Transverse colon (tissue), 4 donors: ENCODE data around the gene CACNA2D4. TPM values are rescaled to one million over a fixed set of nuclear protein-coding genes. Genes with fewer than 3 reads are reported as not detected.
A peak's percentile ranks its signal among the peaks of the same experiment; 100 is the strongest.

Experiments used
- DNase-seq: peaks from one replicate; pipeline ENCODE4 v3.0.0-alpha.2; 2019
- H3K27ac ChIP-seq, 4 donors: fragments of 200-600 bp; sonication (generic); 2 replicates each; pipeline ENCODE4 v1.5.1; 2016 to 2018; ENCODE audit warnings: inconsistent platforms in 4 of 4
- H3K27me3 ChIP-seq: fragments of 200-600 bp; sonication (generic); 2 replicates; pipeline ENCODE4 v1.5.1; 2017; ENCODE audit warnings: inconsistent platforms
- H3K36me3 ChIP-seq, 4 donors: fragments of 200-600 bp; sonication (generic); 2 replicates each; pipeline ENCODE4 v1.5.1; 2017 to 2019; ENCODE audit warnings: inconsistent platforms in 4 of 4
- H3K4me1 ChIP-seq, 4 donors: fragments of 200-600 bp; sonication (generic); 2 replicates each; pipeline ENCODE4 v1.5.1; 2017 to 2020; ENCODE audit warnings: inconsistent platforms in 4 of 4
- H3K4me3 ChIP-seq, 4 donors: fragments of 200-600 bp; sonication (generic); 1 replicate in 1 of 4; 2 replicates in 3 of 4; pipeline versions ENCODE4 v1.5.1 to v1.6.1; 2017 to 2019; ENCODE audit warnings: inconsistent platforms in 4 of 4
- H3K9me3 ChIP-seq, 2 donors: fragments of 200-600 bp; sonication (generic); 2 replicates each; pipeline ENCODE4 v1.5.1; 2017 to 2019; ENCODE audit warnings: inconsistent platforms in 2 of 2
- CTCF ChIP-seq, 5 experiments: fragments of 200-600 bp in 3 of 5; fragments of 450-650 bp in 2 of 5; sonication (generic) in 3 of 5; IDR thresholded peaks; 1 replicate in 2 of 5; 2 replicates in 3 of 5; pipeline ENCODE4 v1.5.1; 2016 to 2017; ENCODE audit warnings: antibody characterized with exemption in 5 of 5, inconsistent platforms in 3 of 5, mild to moderate bottlenecking in 2 of 5, moderate library complexity in 1 of 5
- EP300 ChIP-seq: sonication (generic); formaldehyde crosslinking; IDR thresholded peaks from one replicate; pipeline ENCODE4 v1.6.1; 2017; ENCODE audit warnings: antibody characterized with exemption, low read depth
- POLR2A ChIP-seq: fragments of 450-650 bp; IDR thresholded peaks from one replicate; pipeline ENCODE4 v1.6.1; 2016; ENCODE audit warnings: antibody characterized with exemption, mild to moderate bottlenecking, moderate library complexity
- POLR2AphosphoS5 ChIP-seq, 3 donors: sonication (generic); formaldehyde crosslinking; IDR thresholded peaks; one replicate each; pipeline ENCODE4 v1.6.1; 2016; ENCODE audit warnings: antibody characterized with exemption in 3 of 3
- WGBS, 2 donors: methylation state at CpG; one replicate each; pipeline ENCODE4 v1.1.5; 2018; ENCODE audit warnings: low coverage in 1 of 2; 5-methylcytosine and 5-hydroxymethylcytosine counted together
- in situ Hi-C, 4 donors: fragments of 200-750 bp; cut with MboI; loops; one replicate each; pipeline versions ENCODE4 v1.15.0 to v1.15.1; 2017; ENCODE audit warnings: low sequenced_read_pairs in 3 of 4, low pct_ligation_motif_present in 1 of 4, low pct_unique_long_range_greater_than_20kb in 1 of 4
- intact Hi-C: fragments of 100-400 bp; cut with DNase I; formaldehyde crosslinking; loops from one replicate; pipeline ENCODE4 v1.15.1; 2023; ENCODE audit warnings: low total_unique reads
- total RNA-seq, 4 donors: library from RNA; depleted of rRNA; stranded (reverse); fragments of >200 nt; gene quantifications; one replicate each; pipeline ENCODE4 v1.1.0, GENCODE V29; 2016

CACNA2D4 gene
- total RNA-seq, 4 donors from 2014 or later, result 6.5 to 22.8 (median 7.2) TPM; not detected in 1

GRCh38 chr12:1832801-1833595 is 85.5 kb downstream of the CACNA2D4 start:
- H3K36me3 ChIP-seq, result no peaks in the 10 kb centered on the region
- no peaks in the 10 kb centered on the region for H3K9me3 ChIP-seq
- DNase-seq, result no peak
- H3K27ac ChIP-seq, result no peak overlapping the region
- 63 to 78% methylated on average over 6 to 17 of the region's 17 CpGs for WGBS, 2 donors
- peaks cover 37% of the 10 kb centered on the region for H3K27me3 ChIP-seq
- intact Hi-C loops (loop anchor here (10.0 kb wide), 1 partner anchor 72 kb away; no protein-coding TSS in a partner anchor), in situ Hi-C loops (no loop called here)
- H3K4me3 ChIP-seq, result no peak overlapping the region
- TF ChIP-seq CTCF (IDR thresholded peaks at IDR 0.05) (no peak), EP300 (no peak), POLR2AphosphoS5 (IDR thresholded peaks at IDR 0.05) (no peak), POLR2A (no peak)
- no peaks in the 10 kb centered on the region for H3K4me1 ChIP-seq

- no peak overlapping the region for H3K4me3 ChIP-seq
- H3K36me3 ChIP-seq, result no peaks in the 10 kb centered on the region
- DNase-seq, result peak; percentile 43
- in situ Hi-C loops (no loop called here), intact Hi-C loops (loop anchor here (10.0 kb wide), 1 partner anchor 74 kb away; no protein-coding TSS in a partner anchor)
- peaks cover 37% of the 10 kb centered on the region for H3K27me3 ChIP-seq
- WGBS, 2 donors, result 14% methylated on average over 32 of the region's 34 CpGs; no CpG with 5 or more reads in 1 of the 2 donors
- H3K9me3 ChIP-seq, result no peaks in the 10 kb centered on the region
- no peak overlapping the region for H3K27ac ChIP-seq
- TF ChIP-seq EP300 (no peak), POLR2A (no peak), CTCF (IDR thresholded peaks at IDR 0.05) (no peak), POLR2AphosphoS5 (IDR thresholded peaks at IDR 0.05) (no peak)
- no peaks in the 10 kb centered on the region for H3K4me1 ChIP-seq
Observed at GRCh38 chr12:1830981-1831963, 87.2 kb downstream of the CACNA2D4 start.

- no peak for DNase-seq
- WGBS, 2 donors, result 10 to 34% methylated on average over 2 to 3 of the region's 3 CpGs
- no peaks in the 10 kb centered on the region for H3K36me3 ChIP-seq
- no peaks in the 10 kb centered on the region for H3K4me1 ChIP-seq
- peaks cover 37% of the 10 kb centered on the region for H3K27me3 ChIP-seq
- intact Hi-C loops (loop anchor here (10.0 kb wide), 1 partner anchor 74 kb away; no protein-coding TSS in a partner anchor), in situ Hi-C loops (no loop called here)
- H3K27ac ChIP-seq, result no peak overlapping the region
- H3K9me3 ChIP-seq, result no peaks in the 10 kb centered on the region
- TF ChIP-seq POLR2A (no peak), POLR2AphosphoS5 (IDR thresholded peaks at IDR 0.05) (no peak), EP300 (no peak), CTCF (IDR thresholded peaks at IDR 0.05) (no peak)
- no peak overlapping the region for H3K4me3 ChIP-seq
Observed at GRCh38 chr12:1830401-1830845, 88.0 kb downstream of the CACNA2D4 start.
